Osteoblast (primary cell): Measurements from ENCODE around the gene GRHL3. TPM values are rescaled to one million over a fixed set of nuclear protein-coding genes. Genes with fewer than 3 reads are reported as not detected.
"Not testable (repeated sequence)": the region's sequence is repeated elsewhere in the genome, so short reads cannot be mapped to it uniquely, and the experiment has no call there.

Experiments used
- DNase-seq: peaks from one replicate; pipeline ENCODE4 v3.0.0; 2011; ENCODE audit warnings: low spot score, mixed read lengths; ENCODE audit not compliant: insufficient read length; ENCODE audit errors: missing footprints
- H2AFZ ChIP-seq: 2 replicates; pipeline ENCODE4 v1.6.0; 2011; ENCODE audit warnings: mild to moderate bottlenecking, low read length
- H3K27ac ChIP-seq: 2 replicates; pipeline ENCODE4 v1.5.1; 2011; ENCODE audit warnings: mild to moderate bottlenecking, low read depth, low read length, moderate library complexity
- H3K27me3 ChIP-seq: 2 replicates; pipeline ENCODE4 v1.6.0; 2012; ENCODE audit warnings: mild to moderate bottlenecking, control low read depth, inconsistent platforms, low read length, moderate library complexity; ENCODE audit not compliant: insufficient read depth
- H3K36me3 ChIP-seq: 2 replicates; pipeline ENCODE4 v1.5.1; 2011; ENCODE audit warnings: mild to moderate bottlenecking, low read length, control low read depth, moderate library complexity; ENCODE audit not compliant: insufficient read depth
- H3K4me1 ChIP-seq: 2 replicates; pipeline ENCODE4 v1.5.1; 2011; ENCODE audit warnings: mild to moderate bottlenecking, low read length, control low read depth, moderate library complexity; ENCODE audit not compliant: insufficient read depth
- H3K4me2 ChIP-seq: 2 replicates; pipeline ENCODE4 v1.6.0; 2011; ENCODE audit warnings: mild to moderate bottlenecking, low read length; ENCODE audit not compliant: insufficient read depth
- H3K4me3 ChIP-seq: fragments of 200-600 bp; sonication (generic); 3 replicates; pipeline ENCODE4 v1.5.1; 2012; ENCODE audit warnings: mild to moderate bottlenecking, low read length, inconsistent platforms; ENCODE audit not compliant: insufficient read depth
- H3K79me2 ChIP-seq: 2 replicates; pipeline ENCODE4 v1.6.0; 2012; ENCODE audit warnings: mild to moderate bottlenecking, low read length, control low read depth, inconsistent platforms; ENCODE audit not compliant: insufficient read depth
- H3K9me3 ChIP-seq: 2 replicates; pipeline ENCODE4 v1.5.1; 2011; ENCODE audit warnings: low read depth, low read length, control low read depth
- H4K20me1 ChIP-seq: 2 replicates; pipeline ENCODE4 v1.6.0; 2012; ENCODE audit warnings: mild to moderate bottlenecking, low read length, control low read depth; ENCODE audit not compliant: insufficient read depth
- CTCF ChIP-seq: IDR thresholded peaks from 2 replicates; pipeline ENCODE4 v1.5.1; 2011; ENCODE audit warnings: mild to moderate bottlenecking, low read depth, low read length, moderate library complexity; ENCODE audit errors: extremely low read depth
- total RNA-seq: library from RNA; depleted of rRNA; stranded (reverse); fragments of >200 nt; gene quantifications from 2 replicates; pipeline ENCODE4 v1.2.3, GENCODE V29; 2012

GRHL3 gene
- total RNA-seq, 1 donor, result not detected

- H4K20me1 ChIP-seq, result no peaks in the 10 kb centered on the region
- no peaks in the 10 kb centered on the region for H3K36me3 ChIP-seq
- no peak overlapping the region for H3K4me2 ChIP-seq
- no peak for TF ChIP-seq CTCF
- H3K4me1 ChIP-seq, result peaks cover 23% of the 10 kb centered on the region
- no peak overlapping the region for H2AFZ ChIP-seq
- no peaks in the 10 kb centered on the region for H3K9me3 ChIP-seq
- no peaks in the 10 kb centered on the region for H3K79me2 ChIP-seq
- H3K27ac ChIP-seq, result no peak overlapping the region
- H3K4me3 ChIP-seq, result no peak overlapping the region
- no peak for DNase-seq
- peaks cover 11% of the 10 kb centered on the region for H3K27me3 ChIP-seq
Measured at GRCh38 chr1:24285231-24285630, 33.9 kb upstream of the GRHL3 start.

- Histone ChIP-seq H3K27ac (no peak overlapping the region), H2AFZ (no peak overlapping the region), H3K79me2 (no peaks in the 10 kb centered on the region), H3K4me2 (no peak overlapping the region), H3K4me3 (no peak overlapping the region), H3K36me3 (no peaks in the 10 kb centered on the region), H4K20me1 (no peaks in the 10 kb centered on the region), H3K9me3 (no peaks in the 10 kb centered on the region), H3K4me1 (peaks cover 23% of the 10 kb centered on the region), H3K27me3 (peaks cover 7% of the 10 kb centered on the region)
- no peak for TF ChIP-seq CTCF
- DNase-seq, result no peak
Measured at GRCh38 chr1:24286246-24287010, 32.7 kb upstream of the GRHL3 start.

GRCh38 chr1:24287779-24288178 is 31.4 kb upstream of the GRHL3 start:
- peaks cover 23% of the 10 kb centered on the region for H3K4me1 ChIP-seq
- not testable (repeated sequence) for H3K36me3 ChIP-seq, DNase-seq, H2AFZ ChIP-seq, H3K9me3 ChIP-seq, H3K27me3 ChIP-seq, H3K4me3 ChIP-seq, H3K27ac ChIP-seq, H4K20me1 ChIP-seq, H3K4me2 ChIP-seq, H3K79me2 ChIP-seq

DNA sequence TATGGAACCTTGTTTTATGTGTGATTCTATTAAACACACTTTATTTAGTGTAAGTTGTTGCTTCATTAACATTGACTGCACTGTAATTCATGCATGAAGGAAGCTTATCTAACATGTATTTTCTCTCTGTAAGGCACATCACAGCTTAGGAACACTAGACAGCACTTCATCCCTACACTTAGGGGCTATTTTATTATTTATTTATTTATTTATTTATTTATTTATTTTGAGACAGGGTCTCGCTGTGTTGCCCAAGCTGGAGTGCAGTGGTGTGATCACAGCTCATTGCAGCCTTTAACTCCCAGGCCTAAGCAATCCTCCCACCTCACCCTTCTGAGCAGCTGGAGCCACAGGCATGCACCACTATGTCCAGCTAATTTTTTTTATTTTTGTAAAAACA is 30.7 kb upstream of the GRHL3 start:
- H4K20me1 ChIP-seq, result no peaks in the 10 kb centered on the region
- no peak overlapping the region for H2AFZ ChIP-seq
- no peak overlapping the region for H3K27ac ChIP-seq
- no peak overlapping the region for H3K4me3 ChIP-seq
- no peaks in the 10 kb centered on the region for H3K36me3 ChIP-seq
- no peaks in the 10 kb centered on the region for H3K9me3 ChIP-seq
- H3K79me2 ChIP-seq, result no peaks in the 10 kb centered on the region
- no peak for TF ChIP-seq CTCF
- H3K4me2 ChIP-seq, result no peak overlapping the region
- no peak for DNase-seq
- H3K27me3 ChIP-seq, result peaks cover 4% of the 10 kb centered on the region
- H3K4me1 ChIP-seq, result peaks cover 22% of the 10 kb centered on the region
